Stimulated activated CD8-positive, alpha-beta memory T cell treated with anti-CD3 and anti-CD28 coated beads, Interleukin-7, amount 100 ng/mL, for 4 hours (primary cell): ENCODE data around the gene PHLPP1.
"Not testable (repeated sequence)": the region's sequence is repeated elsewhere in the genome, so short reads cannot be mapped to it uniquely, and the experiment has no call there.

Experiments
- DNase-seq, 2 donors: peaks; one replicate each; pipeline ENCODE4 v3.0.0-alpha.2; 2020; ENCODE audit warnings: low read depth in 2 of 2

The PHLPP1 gene

DNA sequence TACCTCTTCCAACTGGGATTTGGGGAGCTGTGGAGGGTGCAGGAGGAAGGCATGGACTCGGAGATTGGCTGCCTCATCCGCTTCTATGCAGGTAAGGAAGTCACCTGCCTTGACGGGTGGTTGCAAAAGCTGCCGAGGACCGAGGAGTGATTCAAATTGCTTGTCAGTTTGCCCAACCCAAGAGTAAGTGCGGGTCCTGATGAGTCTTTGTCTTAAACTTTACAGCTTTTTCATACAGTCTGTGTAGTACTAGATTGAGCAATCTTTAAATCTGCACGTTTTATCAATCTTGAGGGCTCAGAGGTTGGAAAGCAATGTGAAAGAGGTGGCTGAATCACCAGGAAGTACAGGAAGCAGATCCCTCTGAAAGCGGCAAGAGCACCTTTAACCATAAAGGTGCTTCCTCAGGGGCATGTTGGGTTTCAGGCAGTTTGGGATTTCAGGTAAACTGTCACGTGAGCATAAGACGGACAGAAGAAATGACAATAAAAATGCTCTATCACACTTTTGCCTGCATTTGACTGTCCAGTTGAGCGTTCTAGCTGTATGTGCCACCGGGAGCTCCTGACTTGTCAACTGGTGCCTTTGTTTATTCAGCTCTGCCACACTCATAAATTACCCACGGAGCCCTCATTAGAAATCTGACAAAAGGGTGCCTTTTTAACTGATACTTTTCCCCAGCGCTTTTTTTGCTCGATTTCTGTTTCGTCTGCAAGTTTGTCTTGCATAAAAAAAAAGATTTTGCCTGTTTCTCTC, 2.0 kb downstream of the PHLPP1 start:
- DNase-seq = no peak

DNA sequence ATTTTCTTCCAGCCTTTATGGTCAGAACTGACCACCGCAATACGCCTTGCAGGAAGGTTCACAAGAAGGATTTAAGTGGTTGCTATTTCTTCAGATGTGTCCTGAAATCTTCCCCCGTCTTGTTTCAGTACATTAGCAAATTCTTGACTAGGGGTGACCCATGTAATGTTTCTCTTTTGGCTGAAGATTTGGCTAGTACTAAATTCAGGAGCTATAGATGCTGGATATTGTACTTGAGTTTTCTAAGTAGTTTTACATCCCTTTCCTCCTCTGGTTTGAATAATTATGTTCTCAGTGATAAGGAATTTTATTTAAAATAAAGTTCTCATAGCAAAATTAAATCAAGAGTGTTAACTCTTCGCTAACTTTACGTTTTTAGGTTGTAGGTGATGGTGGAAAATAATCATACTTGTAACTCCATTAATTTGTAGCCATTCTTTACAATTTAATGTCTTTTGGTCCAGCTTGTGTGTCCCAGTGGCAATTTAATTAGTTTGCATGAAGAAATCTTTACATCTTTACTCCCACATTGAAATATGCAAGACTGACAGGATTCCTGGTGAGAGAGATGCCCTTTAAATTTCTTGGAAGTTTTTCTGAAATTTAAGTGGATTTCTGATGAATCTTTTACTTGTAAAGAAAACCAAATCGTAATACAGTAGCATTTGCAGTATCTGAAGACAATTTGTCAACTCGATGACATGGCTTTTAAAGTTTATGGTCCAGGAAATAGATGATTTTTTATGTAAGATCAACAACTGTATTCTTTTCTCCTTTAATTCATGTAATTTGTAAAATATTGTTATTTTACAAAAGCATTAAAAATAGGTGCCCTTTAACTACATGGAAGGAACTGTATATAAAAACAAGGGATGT, 2.8 kb downstream of the PHLPP1 start:
- DNase-seq = no peak

- no peak for DNase-seq
Observed at GRCh38 chr18:62720048-62720447, 4.7 kb downstream of the PHLPP1 start.

- no peak for DNase-seq
Observed at GRCh38 chr18:62720766-62721613, 5.6 kb downstream of the PHLPP1 start.

GRCh38 chr18:62721839-62722795, 6.8 kb downstream of the PHLPP1 start:
- no peak for DNase-seq

DNA sequence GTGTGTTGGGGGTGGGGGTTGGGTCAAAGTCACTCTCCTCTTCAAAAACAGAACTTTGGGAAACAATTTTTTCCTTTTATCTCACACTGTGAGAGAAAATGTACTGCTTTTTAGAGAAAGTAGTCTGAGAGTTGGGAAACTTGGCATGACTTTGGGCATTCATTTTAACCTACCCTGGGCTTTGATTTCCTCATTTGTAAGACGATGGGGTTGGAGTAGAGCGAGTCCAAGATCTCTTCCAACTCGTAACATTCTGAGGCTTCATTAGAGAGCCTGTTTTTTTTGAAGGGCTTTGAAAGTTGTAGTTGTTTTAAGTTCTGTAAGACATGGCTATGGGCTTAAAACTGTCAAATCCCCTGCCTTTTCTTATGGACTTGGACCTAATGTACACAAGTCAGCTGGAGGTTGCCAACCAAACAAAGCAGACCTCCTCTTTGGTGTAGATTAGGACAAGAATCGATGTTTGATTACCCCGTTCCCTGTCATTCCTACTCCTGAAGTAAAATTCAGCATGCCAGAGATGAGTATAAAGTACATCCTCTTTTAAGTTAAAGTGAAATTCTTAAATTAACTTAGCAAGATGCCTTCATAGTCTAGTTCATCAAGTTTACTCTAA, 8.4 kb downstream of the PHLPP1 start:
- no peak for DNase-seq

GRCh38 chr18:62725896-62726295, 10.6 kb downstream of the PHLPP1 start:
- no peak for DNase-seq

- no peak for DNase-seq
Observed at GRCh38 chr18:62728254-62728653, 12.9 kb downstream of the PHLPP1 start.

DNA sequence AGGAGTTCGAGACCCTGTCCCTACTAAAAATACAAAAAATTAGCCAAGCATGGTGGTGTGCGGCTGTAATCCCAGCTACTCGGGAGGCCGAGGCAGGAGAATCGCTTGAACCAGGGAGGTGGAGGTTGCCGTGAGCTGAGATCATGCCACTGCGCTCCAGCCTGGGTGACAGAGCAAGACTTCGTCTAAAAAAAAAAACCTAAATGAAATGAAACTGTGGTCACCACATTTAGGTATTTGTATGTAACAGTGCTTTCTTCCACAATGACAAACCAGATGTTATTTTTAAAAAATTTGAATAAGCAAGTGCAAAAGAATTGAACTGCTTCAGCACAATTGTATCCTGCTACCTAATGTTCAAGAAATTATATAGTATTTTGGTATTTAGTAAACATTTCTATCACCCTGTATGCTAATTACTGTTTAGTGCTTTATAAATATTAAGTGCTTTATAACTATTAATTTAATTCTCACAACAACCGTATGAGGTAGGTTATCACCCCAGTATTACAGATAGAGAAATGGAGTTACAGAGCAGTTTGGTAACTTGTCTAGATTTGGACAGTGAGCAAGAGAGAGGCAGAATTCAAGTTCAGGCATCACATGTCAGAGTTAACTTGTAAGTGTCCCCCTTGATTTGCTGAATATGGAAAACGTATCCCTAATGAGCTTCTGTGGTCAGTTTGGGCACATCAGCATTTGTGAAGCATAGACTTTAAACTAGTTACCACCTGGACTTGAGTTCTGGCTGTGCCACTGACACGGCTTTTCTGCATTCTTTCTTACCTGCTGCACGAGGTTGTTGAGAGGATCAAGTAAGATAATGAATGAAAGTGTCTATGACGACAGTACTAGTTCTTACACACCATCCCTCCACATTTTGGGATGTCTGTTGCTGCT, 14.4 kb downstream of the PHLPP1 start:
- DNase-seq = no peak

GRCh38 chr18:62730941-62731340, 15.6 kb downstream of the PHLPP1 start:
- no peak for DNase-seq

GRCh38 chr18:62732617-62733016, 17.3 kb downstream of the PHLPP1 start:
- DNase-seq = no peak

DNA sequence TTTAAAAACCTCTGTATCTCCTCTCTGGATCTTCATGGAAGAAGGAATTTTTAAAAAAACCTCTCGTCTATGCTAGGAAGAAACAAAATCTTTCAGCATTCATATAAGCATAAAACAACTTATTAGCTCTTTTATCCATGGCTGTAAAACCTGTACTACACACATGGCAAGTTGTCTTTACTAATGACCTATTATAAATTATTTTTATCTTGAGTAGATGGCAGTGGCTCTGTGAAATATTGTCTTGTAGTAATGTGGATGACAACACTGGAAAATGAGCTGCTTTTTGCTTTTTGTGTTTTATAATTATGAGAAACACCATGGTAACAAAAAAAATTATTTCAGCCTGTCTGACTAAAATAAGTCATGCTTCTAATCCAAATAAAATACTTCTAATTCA, 18.9 kb downstream of the PHLPP1 start:
- DNase-seq = no peak

DNA sequence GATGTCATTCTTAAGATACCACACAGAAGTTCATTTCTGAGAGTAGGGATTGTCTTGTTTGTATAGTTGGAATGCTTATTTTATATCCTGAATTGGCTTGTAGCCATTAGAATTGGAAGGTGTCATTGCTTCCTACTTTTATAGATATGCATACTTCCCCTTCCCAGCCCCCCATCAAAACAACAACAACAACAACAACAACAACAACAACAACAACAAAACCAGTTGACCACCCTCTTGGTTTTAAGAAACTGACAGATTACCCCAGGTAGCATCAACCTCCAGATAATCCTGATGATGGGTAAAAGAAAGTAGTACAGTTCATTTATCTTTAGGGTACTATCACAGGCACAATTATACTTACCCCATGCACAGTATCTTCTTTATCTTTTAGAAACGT, 20.0 kb downstream of the PHLPP1 start:
- DNase-seq = no peak

DNA sequence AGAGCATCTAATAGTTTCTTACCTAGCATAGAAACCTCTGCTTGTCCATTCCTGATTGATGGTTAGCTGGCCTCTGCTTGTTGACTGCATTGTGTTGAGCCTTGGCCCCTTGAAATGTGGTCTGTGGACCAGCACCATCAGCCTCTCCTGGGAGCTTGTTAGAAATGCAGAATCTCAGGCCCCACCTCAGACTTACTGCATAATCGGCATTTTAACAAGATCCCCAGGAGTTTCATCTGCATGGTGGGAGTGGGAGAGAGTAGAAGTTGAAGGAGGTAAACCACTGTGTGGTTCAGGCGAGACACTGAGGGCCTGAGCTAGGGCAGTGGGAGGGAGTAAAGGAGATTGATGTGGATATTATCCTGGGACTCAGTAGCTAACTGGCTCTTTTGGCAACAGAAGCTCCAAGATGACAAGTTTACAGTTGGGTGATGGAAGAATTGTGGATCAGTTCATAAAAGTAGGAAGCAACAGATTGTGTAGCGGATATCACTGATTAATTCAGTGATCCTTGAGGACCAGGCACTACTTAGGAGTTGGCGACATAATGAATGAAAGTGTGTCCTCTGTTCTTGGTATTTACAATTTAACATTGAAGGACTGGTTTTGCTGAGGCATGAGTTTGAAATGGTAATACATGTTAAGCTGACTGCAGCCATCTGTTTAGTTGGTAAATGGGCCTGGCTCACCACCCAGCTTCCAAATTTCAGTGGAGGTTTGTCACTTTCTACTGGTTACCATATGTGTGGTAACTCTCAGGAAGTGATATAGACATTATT, 20.9 kb downstream of the PHLPP1 start:
- no peak for DNase-seq

GRCh38 chr18:62737241-62737873, 22.0 kb downstream of the PHLPP1 start:
- DNase-seq = no peak

- DNase-seq = no peak
Observed at GRCh38 chr18:62738639-62739038, 23.3 kb downstream of the PHLPP1 start.

DNA sequence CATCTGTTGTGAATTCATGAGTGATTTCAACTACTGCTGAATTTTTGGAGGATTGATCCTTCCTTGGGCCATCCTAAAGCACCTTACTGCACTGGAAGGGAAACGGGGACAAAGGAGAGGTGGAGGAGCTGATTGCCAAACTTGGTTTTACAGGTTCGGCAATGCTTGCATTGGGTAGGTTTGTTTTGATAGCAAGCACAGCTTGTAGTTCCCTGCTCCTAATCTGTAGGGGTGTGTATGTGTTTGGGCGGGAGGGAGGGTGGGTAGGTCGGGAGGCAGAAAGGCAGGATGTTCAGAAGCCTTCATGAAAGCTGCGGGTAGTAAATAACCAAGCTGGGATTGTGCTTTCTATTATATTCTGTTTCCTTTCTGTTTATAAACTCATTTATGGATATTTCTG, 24.6 kb downstream of the PHLPP1 start:
- no peak for DNase-seq

DNA sequence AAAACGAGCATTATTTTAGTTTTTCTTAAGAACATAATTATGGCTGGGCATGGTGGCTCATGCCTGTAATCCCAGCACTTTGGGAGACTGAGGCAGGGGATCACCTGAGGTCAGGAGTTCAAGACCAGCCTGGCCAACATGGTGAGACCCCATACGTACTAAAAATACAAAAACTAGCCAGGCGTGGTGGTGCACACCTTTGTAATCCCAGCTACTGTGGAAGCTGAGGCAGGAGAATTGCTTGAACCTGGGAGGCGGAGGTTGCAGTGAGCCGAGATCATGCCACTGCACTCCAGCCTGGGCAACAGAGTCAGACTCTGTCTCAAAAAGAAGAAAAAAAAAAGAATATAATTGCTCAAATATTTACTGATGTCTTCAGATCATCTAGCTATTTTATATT, 25.3 kb downstream of the PHLPP1 start:
- not testable (repeated sequence) for DNase-seq
